GM21381 (cell line): ENCODE results near the gene HVCN1.
"Not testable (repeated sequence)": the region's sequence is repeated elsewhere in the genome, so short reads cannot be mapped to it uniquely, and the experiment has no call there.

Experiments used
- ATAC-seq: cut with Tn5 transposase; IDR thresholded peaks from one replicate; pipeline ENCODE4 v1.9.1; 2021; ENCODE audit warnings: mild to moderate bottlenecking, moderate library complexity; ENCODE audit not compliant: unreplicated experiment

The HVCN1 gene

GRCh38 chr12:110619534-110619953 is 69.4 kb downstream of the HVCN1 start:
- ATAC-seq, result no peak

GRCh38 chr12:110616471-110617115 is 72.3 kb downstream of the HVCN1 start:
- no peak for ATAC-seq

DNA sequence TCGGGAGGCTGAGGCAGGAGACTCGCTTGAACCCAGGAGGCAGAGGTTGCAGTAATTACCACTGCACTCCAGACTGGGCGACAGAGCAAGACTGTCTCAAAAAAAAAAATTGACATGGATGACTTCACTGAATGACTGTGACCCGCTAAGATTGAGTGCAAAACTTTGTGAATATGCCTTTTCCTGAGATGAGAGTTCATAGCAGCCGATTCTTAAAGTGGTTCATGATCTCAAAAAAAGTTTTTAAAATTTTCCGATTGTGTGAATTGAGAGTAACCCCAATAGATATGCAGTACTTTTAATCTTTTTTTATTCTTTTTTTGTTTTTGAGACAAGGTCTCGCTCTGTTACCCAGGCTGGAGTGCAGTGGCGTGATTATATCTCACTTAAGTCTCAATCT is 73.7 kb downstream of the HVCN1 start:
- ATAC-seq, result no peak

DNA sequence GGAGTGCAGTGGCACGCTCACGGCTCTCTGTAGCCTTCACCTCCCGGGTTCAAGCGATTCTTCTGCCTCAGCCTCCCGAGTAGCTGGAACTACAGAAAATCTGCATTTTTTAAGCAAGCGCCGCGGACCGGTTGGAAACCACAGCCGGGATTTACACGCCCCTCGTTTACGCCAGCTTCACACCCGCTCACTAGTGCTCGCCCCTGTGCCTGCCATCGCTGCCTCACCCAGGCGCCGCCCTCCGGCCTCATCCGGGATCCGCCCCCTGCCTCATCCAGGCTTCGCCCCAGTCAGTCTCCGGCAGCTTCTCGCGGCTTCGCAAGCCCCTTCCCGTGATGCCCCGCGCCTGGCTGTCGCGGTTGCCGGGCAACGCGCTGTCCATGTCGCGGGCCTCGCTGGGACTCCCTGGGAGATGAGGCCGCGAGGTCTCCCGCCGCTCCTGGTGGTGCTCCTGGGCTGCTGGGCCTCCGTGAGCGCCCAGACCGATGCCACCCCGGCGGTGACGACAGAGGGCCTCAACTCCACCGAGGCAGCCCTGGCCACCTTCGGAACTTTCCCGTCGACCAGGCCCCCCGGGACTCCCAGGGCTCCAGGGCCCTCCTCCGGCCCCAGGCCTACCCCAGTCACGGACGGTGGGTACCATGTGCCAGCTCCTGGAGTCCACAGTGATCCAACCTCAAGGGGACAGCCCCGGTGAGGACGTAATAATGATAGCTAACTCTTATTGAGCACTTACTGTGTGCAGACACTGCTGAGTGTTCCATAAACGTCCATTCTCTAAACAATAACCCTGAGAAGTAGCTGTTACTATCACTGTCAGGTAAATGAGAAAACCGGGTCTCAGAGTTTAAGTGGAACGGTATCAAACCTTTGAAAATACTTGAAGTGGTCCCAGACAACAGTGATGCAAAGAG is 74.9 kb downstream of the HVCN1 start, which contains the start of gene TCTN1:
Gene TCTN1 (plus strand): TSS at position 359 of the 914 bp plus-strand sequence. CDS start 54 bp downstream, at position 413.
- ATAC-seq, result peak; percentile 90

- no peak for ATAC-seq
Observed at GRCh38 chr12:110613071-110613770, 75.7 kb downstream of the HVCN1 start.

DNA sequence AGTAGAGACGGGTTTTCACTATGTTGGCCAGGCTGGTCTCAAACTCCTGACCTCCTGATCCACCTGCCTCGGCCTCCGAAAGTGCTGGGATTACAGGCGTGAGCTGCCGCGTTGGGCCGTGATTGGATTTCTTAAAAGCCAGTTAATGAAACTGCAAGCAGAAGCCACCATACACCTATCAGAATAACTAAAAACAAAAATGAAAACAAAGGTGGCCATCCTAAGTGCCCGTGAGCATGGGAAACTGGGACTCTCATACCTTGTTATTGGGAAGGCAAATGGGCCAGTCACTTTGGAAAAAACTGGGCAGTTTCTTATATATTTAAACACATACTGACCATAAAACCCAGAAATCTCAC is 82.7 kb downstream of the HVCN1 start:
- no peak for ATAC-seq

DNA sequence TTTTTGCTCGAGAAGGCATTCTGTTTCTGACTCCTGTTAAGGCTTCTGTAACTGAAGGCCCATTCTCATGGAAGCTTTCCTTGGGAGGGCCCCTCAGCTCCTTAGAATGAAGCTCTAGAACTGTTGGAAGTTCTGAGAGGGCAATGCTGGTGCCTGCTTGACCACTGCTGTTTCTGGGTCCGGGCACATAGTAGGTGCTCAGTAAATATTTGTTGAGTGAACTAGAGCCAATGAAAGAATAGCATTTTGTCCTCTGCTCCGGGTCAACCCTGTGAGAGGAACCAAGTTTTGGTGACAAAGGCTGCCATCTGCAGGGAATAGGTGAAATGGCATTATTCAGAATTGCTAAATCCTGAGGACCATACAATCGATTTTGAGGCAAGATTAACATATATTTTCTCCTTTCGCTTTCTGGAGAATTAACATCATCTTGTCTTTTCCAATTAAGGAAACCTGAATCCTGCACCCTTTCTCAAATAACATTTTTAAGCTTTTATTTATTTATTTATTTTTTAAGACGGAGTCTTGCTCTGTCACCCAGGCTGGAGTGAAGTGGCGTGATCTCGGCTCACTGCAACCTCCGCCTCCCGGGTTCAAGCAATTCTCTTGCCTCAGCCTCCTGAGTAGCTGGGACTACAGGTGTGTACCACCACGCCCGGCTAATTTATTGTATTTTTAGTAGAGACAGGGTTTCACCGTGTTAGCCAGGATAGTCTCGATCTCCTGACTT is 86.7 kb downstream of the HVCN1 start:
- ATAC-seq, result not testable (repeated sequence)

DNA sequence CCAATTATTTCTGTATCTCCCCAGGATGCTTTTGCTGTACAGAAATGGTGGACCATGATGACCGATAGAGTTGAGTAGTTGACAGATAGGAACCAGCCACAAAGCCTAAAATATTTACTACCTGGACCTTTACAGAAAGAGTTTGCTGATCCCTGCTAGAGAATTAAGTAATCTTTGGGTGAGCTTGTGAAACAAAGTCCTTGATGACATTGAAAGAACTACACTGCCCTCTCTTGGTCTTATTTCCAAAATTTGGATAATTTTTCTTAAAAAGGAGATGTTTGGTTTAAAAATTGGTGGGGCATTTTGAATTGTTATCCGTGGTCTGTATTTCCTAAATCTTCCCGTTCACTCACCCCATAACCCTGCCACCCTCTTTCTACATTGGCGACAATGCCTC is 88.7 kb downstream of the HVCN1 start:
- no peak for ATAC-seq

GRCh38 chr12:110599334-110599733 is 89.6 kb downstream of the HVCN1 start:
- no peak for ATAC-seq
